RPMI8226 (cell line): ENCODE measurements around the gene PDSS2.
"Not testable (repeated sequence)": the region's sequence is repeated elsewhere in the genome, so short reads cannot be mapped to it uniquely, and the experiment has no call there.

Source experiments
- DNase-seq: peaks from one replicate; pipeline ENCODE4 v3.0.0-alpha.2; 2015

The PDSS2 gene

DNA sequence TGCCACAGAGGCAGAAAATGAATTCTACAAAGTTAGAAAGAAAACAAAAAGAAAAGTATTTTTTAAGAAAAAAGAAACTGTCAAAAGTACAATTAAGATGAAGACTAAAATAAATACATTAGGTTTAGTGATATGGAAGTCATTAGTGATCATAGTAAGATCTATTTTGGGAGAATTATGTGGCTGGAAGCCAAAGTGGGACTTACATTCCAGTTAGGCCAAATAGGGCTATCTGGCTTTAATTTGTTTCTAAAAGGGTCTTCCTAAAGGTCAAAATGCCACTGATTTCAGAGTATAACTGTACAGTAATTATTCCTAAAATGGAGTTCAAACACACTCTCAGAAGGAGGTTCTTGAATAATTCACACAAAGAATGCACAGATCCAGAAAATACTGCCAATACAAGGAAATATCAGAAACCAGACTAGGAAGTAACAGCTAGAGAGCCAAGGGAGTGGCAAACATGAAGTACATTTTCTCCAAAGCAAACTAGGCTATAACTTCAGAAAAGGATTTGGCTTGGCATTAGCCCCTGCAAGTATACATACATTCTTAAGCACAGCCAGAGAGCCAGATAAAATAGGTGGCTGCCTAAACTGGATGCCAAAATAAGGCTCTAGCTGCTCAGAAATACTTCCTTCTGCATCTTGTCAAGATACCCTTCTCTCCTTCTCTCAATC is 45.3 kb downstream of the PDSS2 start:
- DNase-seq: no peak

DNA sequence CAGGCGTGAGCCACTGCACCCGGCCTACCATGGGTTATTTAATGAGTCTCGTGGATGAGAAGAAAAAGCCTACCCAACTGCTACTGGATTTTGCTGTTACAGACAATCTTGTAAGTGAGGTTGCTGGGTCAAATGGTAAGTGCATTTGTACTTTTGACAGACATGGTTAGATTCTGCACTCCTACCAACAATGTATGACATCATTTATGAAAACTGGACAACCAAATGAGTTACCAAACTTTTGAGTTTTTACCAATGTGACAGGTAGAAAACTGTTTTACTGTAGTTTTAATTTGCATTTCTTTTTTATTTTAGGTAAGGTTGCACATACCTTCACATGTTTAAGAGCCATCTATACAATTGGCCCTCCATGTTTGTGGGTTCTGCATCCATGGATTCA is 48.2 kb downstream of the PDSS2 start:
- DNase-seq: no peak

DNA sequence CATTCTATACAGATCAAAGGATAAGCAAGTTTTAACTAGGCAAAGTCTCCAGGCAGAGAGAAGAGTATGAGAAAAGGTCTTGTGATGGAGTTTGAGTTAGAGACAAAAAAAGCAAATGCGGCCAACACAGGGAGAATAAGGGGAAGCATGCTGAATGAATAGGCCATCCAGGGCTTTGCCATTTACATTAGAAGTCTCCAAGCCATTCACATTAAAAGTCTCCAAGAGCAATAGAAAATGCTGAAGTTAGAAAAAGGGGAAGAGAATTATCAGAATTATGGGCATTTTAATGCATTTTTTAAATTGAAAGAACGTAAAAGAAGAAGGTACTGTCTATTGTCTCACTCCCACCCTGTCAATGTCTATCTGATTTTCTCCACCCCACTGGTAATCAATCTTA is 49.4 kb downstream of the PDSS2 start:
- no peak for DNase-seq

DNA sequence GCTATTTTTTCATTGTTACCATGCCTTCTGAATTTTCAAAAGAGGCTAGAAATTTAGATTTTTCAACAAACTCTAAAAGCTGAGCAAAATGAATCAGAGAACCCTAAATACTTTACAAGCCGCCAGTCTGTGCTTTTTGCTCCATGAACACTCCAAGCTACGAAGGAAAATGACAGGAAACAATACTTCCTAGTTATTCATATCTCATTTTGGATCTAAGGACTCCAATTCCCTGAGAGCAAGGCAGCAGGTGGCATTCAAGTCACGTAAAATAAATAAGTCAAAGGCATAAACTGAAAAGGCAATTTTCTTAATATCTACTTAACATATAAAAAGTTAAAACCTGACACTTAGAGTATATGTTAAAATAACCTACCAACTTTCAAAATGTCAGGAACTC is 50.6 kb downstream of the PDSS2 start:
- no peak for DNase-seq

DNA sequence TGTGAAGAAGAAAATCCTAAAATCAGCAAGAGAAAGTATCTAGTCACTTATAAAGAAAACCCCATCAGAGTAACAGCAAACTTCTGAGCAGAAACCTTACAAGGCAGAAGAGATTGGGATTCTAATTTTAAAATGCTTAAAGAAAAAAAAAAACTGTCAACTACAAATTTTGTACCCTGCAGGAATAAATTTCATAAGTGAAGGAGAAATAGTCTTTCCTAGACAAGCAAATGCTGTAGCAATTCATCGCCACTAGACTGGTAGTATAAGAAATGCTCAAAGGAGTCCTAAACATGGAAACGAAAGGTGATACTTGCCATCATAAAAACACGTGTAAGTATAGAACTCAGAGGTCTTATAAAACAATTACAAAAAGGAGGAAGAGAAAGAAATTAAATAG is 54.4 kb downstream of the PDSS2 start:
- no peak for DNase-seq

DNA sequence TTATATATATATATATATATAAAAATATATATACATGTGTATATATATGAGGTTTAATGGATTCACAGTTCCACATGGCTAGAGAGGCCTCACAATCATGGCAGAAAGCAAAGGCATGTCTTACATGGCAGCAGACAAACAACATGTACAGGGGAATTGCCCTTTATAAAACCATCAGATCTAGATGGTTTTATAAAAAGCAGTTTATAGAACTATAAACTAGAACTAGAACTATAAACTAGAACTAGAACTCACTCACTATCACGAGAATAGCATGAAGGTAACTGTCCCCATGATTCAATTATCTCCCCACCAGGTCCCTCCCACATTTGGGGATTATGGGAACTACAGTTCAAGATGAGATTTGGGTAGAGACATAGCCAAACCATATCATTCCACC is 56.8 kb downstream of the PDSS2 start:
- no peak for DNase-seq

DNA sequence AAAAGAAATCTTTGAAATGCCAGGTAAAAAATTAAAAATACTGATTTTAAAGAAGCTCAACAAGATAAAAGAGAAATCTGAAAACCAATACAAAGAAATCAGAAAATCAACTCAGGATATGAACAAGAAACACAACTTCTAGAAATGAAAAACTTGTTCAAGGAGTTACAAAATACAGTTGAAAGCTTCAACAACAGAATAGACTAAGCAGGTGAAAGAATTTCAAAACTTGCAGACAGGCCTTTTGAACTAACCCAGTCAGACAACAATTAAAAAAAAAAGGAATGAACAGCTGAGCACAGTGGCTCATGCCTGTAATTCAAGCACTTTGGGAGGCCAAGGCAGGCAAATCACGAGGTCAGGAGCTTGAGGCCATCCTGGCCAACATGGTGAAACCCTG is 57.8 kb downstream of the PDSS2 start:
- DNase-seq: no peak

DNA sequence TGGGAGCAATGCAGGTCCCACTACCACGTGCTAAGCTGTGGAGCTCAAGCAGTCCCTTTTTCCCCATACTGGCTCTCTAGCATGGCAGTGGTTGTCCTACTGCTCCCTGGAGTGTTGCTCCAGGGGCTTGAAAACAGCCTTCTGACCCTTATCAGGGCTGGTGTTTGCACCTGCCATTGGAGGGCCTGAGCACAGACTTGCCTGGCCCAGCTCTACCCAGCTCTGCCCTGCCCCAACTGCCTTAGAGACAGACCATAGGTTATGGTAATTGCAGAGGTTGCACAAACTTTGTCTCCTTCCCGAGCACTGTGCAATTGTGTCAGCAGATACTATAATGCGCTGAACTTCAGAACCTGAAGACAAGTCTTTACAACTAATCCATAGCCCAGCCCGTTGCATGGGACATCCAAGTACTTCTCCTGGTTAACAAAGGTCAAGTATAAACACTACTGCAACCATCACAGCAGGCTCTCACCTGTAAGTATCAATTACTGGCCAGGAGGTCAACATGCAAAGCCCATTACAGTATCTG is 58.7 kb downstream of the PDSS2 start:
- no peak for DNase-seq

DNA sequence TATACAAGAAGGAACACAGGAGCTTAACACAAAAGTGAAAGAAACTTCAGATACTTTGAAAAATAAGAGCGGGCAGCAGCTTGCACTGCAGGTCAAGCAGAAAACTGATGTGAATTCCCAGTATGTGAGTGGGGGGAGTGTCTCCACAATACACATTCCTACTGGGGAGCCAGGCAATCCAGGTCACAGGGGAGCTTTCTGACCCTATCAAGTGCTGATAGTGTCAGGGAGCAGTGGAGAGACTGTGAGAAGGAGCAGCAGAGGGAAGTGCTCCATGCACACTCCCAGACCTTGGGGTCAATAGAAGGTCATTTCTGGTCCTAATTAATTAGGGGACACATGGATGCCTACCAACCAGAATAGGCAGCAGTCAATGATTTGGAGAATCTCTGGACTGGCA is 59.4 kb downstream of the PDSS2 start:
- DNase-seq: no peak

DNA sequence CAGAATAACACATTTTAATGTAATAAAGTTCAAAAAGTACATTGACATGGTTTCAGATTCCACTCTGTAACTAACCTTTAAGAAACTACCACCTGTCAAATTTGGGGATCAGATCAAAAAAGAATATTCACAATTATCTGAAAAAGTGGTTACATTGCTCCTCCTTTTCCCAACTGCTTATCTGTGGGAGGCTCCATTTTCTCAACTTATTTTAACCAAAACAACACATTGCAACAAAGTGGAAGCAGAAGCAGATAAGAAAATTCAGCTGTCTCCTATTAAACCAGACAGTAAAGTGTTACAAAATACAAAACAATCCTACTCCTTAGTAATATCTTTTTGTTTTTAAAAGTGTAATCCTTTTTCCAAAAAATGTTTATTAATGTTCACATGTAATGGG is 61.4 kb downstream of the PDSS2 start:
- DNase-seq: no peak

DNA sequence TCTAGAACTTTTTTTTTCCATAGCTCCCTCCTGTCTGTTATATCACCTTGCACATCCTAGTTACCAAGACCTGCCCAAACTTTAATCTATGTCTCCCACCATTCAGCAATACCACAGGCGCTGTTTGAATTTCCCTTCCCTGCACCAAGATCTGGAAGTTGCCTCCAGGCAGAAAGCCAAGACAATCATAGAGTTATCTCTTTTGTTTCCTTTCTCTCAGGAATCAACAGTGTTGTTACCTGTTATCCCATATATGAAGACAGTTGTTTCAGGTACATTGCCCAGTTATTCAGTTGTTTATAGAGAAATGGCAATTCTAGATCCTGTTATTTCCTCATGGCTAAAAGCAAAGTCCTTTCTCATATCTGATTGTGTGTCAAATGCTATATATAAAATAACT is 63.2 kb downstream of the PDSS2 start:
- DNase-seq: no peak

DNA sequence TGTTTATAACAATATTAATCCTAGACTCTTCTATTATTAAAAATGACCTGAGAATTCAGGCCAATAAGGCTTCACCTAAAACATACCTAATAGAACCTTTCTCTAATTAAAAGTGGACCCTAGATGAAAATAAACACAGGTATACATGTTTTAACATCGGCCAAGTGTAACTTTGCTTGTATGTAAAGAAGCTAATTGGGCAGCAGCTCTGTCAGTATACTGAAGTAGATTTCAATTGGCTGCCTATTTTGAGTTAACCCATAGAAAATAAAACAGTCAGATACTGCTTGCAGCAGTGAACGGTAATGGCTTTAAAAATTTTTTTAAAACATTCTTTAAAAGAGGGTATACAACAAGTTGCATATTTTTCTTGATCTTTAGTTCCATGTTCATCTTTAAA is 67.3 kb downstream of the PDSS2 start:
- DNase-seq: no peak

DNA sequence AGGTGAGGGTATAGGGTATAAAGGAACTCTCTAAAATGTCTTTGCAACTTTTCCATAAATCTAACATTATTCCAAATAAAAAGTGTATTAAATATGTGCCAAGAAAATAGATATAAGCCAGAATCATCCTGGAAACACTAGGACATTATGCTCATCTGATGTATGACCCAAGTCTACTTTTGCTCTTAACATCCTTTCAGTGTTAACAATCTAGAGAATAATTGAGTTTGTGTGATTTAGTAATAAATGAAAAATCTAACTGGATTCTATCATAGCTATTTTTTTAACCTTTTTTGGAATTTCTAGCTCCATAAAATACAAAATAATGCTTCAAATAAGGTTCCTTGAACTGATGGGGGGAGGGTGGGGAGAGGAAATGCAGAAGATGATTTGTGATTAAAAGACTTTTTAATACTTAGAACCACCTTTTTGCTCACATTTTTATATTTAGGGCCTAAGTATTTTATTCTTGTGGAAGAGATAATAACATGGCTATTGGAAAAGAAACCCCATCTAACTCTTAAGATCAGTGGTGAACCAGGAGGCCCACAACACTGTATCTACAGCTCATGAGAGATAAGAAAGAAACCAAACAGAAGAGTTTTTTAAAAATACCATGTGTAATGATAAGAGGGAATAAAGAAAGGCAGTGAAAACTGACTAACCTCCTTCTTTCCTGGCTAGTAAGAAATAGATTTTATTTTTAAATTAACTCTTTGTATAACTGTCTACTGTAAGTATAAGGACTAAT is 68.5 kb downstream of the PDSS2 start:
- no peak for DNase-seq

DNA sequence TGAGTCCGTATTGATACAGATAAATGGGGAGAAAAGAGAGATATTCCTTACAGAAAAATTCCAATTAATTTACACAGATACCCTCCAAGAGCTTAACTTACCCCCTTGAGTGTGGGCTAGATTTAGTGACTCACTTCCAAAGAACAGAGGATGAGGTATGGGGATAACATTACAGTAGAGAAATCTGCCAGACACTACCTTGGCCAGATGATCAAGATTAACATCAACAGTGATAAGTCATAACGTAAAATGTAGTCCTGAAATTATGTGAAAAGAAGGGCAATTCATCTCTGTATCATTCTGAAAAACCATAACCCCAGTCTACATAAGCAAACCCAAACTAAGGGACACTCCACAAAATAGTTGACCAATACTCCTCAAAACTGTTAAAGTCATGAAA is 69.3 kb downstream of the PDSS2 start:
- DNase-seq: no peak

DNA sequence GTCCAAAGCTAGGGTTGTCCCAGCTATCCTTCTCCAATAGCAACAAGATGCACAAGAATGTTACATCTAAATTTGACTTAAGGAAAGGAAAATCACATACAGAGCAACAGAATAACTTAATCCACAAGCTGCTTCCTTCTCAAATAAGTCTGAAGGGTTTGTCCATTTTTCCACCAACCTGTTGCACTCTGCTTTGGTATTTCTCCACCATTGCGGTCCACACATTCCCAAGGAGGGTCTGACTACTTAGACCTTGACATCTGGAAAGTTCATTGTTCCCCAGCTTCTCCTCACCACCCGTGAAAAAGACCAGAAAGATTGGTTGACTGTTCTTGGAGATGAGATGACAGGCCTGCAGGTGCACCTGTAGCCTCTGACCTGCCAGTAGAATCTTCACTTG is 72.5 kb downstream of the PDSS2 start:
- no peak for DNase-seq

DNA sequence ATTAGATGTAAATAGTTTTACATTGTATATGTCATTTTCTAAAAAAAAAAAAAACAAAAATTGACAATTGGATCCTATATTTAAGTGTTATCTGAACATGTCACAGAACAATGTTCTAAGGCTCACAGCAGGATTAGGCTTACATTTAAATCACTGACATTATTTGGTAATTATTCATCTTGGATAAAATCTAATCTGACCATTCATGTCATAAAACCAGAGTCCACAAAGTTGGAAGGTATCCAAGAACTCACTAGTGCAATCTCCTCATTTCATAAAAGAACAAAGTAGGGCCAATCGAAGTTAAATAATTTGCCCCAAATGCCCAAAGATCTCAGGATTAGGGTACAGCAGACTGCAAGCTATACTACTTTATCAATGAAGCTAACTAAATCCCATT is 73.0 kb downstream of the PDSS2 start:
- no peak for DNase-seq

DNA sequence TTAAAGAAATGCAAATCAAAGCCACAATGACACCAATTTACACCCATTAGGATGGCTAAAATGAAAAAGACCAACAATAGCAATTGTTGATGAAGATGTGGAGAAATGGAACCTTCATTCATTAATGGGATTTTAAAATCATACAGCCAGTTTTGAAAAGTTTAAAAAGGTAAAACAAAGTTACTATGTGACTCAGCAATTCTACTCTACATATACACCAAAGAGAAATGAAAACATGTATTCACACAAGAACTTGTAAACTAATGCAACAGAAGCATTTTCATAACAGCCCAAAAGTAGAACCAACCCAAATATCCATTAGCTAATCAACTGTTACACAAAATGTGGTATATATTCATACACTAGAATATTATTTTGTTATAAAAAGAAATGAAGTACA is 75.7 kb downstream of the PDSS2 start:
- no peak for DNase-seq

DNA sequence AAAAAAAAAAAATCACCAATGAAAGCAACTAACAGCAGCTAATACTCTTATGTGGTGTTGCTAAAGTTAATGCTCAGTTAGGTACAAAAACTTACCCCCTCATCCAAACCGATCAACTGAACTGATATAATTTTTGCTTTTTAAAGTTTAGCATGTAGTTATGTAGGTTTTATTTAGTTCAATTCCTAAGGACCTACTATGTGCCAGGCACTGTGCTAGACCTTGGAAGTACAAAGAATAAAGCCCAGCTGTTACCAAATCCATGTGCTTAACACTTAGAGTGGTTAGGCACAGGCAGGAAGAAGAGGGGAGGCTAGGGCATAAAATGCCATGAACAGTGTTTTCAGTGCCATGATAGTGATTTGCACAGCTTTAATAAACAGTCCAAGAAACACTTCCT is 85.1 kb downstream of the PDSS2 start:
- no peak for DNase-seq

DNA sequence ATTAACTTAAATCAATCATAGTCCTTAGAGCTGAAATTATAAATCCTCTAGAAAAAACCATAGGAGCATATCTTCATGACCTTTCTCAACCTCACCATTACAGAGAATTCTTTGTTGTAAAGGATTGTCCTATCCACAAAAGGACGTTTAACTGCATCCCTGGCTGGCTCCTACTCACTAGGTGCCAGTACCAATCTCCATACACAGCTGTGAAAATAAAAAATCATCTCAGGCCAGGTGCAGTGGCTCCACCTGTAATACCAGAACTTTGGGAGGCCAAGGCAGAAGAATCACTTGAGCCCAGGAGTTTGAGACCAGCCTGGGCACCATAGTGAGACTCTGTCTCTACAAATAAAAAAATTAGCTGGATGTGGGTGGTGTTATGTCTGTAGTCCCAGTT is 89.9 kb downstream of the PDSS2 start:
- no peak for DNase-seq

DNA sequence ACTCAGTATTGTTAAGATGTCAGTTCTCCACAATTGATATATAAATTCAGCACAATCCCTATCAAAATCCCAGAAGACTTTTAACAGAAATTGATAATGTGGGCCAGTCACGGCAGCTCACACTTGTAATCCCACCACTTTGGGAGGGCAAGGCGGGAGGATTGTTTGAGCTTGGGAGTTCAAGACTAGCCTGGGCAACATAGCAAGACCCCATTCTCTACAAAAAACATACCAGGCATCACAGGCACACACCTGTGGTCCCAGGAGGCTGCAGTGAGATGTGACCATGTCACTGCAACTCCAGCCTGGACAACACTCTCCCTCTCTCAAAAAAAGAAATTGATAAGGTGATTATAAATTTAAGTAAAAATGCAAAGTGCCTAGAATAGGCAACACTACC is 90.9 kb downstream of the PDSS2 start:
- no peak for DNase-seq

DNA sequence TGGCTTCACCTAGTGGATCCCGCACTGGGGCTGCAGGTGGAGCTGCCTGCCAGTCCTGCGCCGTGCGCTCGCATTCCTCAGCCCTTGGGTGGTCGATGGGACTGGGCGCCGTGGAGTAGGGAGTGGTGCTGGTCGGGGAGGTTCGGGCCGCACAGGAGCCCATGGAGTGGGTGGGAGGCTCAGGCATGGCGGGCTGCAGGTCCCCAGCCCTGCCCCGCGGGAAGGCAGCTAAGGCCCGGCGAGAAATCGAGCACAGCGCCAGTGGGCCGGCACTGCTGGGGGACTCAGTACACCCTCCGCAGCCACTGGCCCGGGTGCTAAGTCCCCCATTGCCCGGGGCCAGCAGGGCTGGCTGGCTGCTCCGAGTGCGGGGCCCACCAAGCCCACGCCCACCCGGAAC is 95.2 kb downstream of the PDSS2 start:
- not testable (repeated sequence) for DNase-seq

DNA sequence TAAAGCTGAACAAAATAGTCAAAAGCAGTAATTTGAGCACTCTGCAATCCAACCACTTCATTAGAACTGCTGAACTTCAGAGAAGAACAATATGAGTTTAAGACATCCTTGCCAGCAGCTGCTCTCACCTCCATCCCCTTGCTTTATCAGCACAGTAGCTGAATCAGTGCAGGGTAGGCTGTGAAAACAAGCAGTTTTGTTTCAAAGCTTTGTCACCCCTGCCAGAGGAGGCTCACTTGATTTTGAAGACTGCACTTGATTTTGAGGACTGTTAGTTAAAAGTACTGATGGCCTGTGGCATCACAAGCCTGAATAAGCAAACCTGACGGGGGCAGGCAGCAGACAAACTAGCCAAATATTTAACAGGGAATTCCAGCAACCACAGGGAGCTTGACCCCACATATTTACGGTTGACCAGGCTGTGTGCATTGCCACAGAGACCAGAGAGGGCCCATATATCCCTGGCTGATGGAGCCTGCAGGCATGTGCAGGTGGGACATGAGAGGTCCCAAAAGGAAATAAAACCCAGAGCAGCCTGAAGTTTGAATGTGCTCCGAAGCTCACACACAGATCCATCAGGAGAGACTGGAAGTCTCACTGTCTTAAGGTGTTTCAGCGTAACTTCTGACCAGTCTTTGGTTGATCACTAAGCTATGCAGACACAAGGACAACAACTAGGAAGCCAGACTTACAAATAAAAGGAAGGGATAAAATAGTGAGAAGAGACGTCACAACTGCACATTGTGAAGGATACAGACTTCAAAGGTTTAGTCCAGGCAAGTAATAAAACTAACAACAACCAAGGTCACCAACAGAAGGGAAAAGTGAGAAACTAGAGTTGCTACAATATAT is 97.4 kb downstream of the PDSS2 start:
- no peak for DNase-seq

DNA sequence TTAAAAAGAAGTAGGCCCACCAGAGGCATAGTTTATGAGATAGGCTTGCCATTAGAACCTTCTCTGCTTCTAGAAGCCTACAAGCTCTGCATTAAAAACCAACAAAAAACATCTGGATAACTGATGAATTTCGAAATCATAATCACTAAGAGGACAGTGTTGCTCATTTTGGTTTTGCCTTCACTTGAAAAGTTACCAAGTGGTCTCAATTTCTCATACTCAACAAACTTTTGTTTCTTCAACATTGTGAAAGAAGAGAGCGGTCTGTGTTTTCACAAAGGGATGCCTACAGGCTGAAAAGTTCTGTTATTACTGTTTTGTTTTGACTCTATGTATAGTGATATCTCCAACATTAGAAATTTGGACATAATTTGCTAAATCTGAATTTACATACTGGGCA is 98.9 kb downstream of the PDSS2 start:
- no peak for DNase-seq

DNA sequence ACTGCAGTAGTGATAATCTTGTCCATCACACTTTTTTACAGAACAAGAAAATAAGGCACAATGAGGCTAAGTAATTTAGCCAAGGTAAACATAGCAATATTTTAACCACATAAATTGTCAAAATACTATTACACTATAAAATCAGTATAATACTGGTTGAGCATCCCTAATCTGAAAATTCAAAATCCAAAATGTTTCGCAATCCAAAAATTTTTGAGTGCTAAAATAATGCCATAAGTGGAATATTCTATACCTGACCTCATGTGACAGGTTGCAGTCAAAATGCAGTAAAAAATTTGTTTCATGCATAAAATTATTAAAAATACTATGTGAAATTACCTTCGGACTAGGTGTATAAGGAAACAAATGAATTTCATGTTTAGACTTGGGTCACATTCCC is 101.5 kb downstream of the PDSS2 start:
- DNase-seq: no peak
